NCI-H2081 (cell line): Measurements from ENCODE around the gene HSDL2.
"Not testable (repeated sequence)": the region's sequence is repeated elsewhere in the genome, so short reads cannot be mapped to it uniquely, and the experiment has no call there.

Source experiments
- DNase-seq, 2 experiments: peaks; one replicate each; lab custom pipeline; 2025; lab: John Stamatoyannopoulos, UW

Gene HSDL2

GRCh38 chr9:112366591-112366990 lies 13.3 kb upstream of the HSDL2 start:
- no peak for DNase-seq

DNA sequence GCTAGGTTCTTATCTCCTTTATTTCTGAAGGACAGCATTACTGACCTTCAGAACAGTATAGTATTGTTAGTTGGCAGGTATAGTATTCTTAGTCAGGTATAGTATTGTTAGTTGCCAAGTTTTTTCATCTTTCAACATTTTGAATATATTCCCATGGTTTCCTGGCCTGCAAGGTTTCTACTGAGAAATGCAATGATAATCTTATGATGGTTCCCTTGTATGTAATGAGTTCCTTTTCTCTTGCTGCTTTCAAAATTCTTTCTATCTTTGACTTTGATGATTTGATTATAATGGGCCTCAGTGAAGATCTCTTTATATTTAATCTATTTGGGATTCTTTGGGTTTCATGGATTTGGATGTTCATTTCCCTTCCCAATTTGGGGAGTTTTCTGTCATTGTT lies 12.4 kb upstream of the HSDL2 start:
- DNase-seq: no peak

DNA sequence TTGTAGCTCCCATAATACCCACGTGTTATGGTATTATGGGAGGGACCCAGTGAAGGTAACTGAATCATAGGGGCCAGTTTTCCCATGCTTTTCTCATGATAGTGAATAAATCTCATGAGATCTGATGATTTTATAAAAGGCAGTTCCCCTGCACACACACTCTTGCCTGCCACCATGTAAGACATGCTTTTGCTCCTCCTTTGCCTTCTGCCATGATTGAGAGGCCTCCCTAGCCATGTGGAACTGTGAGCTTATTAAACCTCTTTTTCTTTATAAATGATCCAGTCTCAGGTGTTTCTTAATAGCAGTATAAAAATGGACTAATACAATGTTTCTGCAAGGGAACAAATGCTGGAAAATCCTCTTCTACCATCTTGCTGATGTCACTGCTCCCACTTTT lies 10.1 kb upstream of the HSDL2 start:
- DNase-seq: no peak

- DNase-seq: no peak
These were observed 8.8 kb upstream of the HSDL2 start for GRCh38 chr9:112371060-112371459.

DNA sequence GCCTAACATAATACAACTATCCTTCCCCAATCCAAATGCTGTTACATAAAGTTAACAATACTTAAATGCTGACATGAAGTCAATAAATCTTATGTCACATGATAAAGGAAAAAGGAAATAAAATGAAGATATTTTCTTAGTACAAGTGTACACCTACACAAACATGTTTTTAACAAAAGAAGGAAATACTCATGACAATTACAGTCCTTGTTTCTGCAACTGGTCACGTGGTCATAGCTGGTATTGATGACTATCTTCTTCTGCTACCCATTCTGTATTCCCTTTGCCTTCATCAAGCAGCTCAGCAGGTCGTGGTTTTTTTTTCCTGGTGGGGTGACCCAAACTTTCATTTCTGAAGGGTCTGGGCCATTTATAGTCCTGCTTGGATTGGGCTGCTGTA lies 6.2 kb upstream of the HSDL2 start:
- DNase-seq: not testable (repeated sequence)

GRCh38 chr9:112374232-112374631 lies 5.7 kb upstream of the HSDL2 start:
- not testable (repeated sequence) for DNase-seq

DNA sequence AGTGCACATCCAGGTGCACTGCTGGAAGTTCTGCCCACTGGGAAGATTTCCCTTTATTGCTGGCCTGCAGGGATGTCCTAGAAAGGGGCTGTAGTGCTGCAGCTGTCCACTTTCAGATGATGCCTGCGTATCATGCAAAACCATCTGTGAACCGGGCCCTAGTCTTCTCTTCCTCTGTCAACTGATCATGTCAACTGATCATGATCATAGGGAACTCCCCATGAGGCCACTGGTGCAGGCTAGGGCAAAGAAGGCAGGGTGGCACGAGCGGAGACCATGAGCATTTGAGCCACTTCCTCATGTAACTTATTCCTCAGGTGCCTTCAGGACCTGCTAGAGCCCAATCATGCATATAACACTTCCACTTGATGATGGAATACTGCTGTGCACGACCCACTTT lies 4.5 kb upstream of the HSDL2 start:
- no peak for DNase-seq

- no peak for DNase-seq
These were observed 2.8 kb upstream of the HSDL2 start for GRCh38 chr9:112377087-112377486.

DNA sequence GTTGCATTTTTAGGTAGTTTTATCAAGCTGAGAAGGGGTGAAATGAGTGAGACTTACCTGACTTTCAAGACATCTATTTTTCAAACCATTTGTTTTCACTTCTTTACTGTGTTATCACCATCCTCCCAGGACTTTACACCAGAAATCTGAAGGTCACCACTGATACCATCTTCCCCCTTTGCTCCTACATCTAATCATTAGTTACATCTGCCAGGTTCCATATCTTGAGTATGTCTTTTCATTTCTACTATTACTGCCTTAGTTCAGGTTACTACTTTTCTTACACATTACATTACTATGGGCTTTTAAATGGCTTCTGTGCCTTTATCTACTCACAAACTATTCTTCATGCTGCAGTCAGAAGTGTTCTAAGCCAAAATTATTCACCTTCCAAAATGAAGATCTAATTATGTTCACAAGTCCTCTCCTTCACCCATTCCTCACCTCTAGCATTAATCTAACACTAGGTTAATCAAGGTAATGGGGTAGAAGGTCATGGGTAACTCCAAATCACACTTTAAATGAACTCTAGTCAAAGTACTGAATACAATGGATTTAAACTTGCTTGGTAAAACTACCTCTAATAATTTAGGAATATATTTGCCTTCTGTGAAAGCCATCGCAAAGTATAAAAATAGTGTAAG lies 2.1 kb upstream of the HSDL2 start:
- DNase-seq: no peak

- peak in 1 of 2 experiments; percentile 30 for DNase-seq
These were observed 1.4 kb upstream of the HSDL2 start for GRCh38 chr9:112378328-112379176.

GRCh38 chr9:112379177-112380101 lies 469 bp upstream of the HSDL2 start:
- DNase-seq: peak; percentile 98 to 99

- DNase-seq: no peak
These were observed 915 bp downstream of the HSDL2 start for GRCh38 chr9:112380825-112381221.

- no peak for DNase-seq
These were observed 2.2 kb downstream of the HSDL2 start for GRCh38 chr9:112382066-112382465.

GRCh38 chr9:112382501-112383364 lies 2.8 kb downstream of the HSDL2 start:
- DNase-seq: no peak

- no peak for DNase-seq
These were observed 4.3 kb downstream of the HSDL2 start for GRCh38 chr9:112384219-112384618.

GRCh38 chr9:112384690-112385089 lies 4.8 kb downstream of the HSDL2 start:
- no peak for DNase-seq

- DNase-seq: no peak
These were observed 7.2 kb downstream of the HSDL2 start for GRCh38 chr9:112387115-112387514.

- not testable (repeated sequence) for DNase-seq
These were observed 10.0 kb downstream of the HSDL2 start for GRCh38 chr9:112389897-112390296.

GRCh38 chr9:112391936-112392560 lies 12.1 kb downstream of the HSDL2 start:
- not testable (repeated sequence) for DNase-seq

- DNase-seq: not testable (repeated sequence)
These were observed 13.2 kb downstream of the HSDL2 start for GRCh38 chr9:112393146-112393545.

- no peak for DNase-seq
These were observed 16.5 kb downstream of the HSDL2 start for GRCh38 chr9:112396416-112396815.
